Colonic mucosa (tissue), 4 donors: ENCODE measurements around the gene CHMP4A. TPM values are rescaled to one million over a fixed set of nuclear protein-coding genes. Genes with fewer than 3 reads are reported as not detected.
A peak's percentile ranks its signal among the peaks of the same experiment; 100 is the strongest.

ENCODE experiments used
- DNase-seq: peaks from one replicate; pipeline ENCODE4 v3.0.0-alpha.2; 2020
- H3K27ac ChIP-seq: fragments of 200-600 bp; one replicate; pipeline ENCODE4 v1.8.0; 2021
- H3K27me3 ChIP-seq: fragments of 200-600 bp; one replicate; pipeline ENCODE4 v1.8.0; 2021
- H3K36me3 ChIP-seq: fragments of 200-600 bp; one replicate; pipeline ENCODE4 v1.8.0; 2021
- H3K4me1 ChIP-seq: fragments of 200-600 bp; one replicate; pipeline ENCODE4 v1.8.0; 2021; ENCODE audit warnings: mild to moderate bottlenecking
- H3K4me3 ChIP-seq: fragments of 200-600 bp; one replicate; pipeline ENCODE4 v1.8.0; 2021
- H3K9ac ChIP-seq, 2 donors: one replicate each; pipeline ENCODE4 v1.7.0; 2013; ENCODE audit warnings: control low read depth in 2 of 2, low read depth in 2 of 2, low read length in 2 of 2
- H3K9me3 ChIP-seq: fragments of 200-600 bp; one replicate; pipeline ENCODE4 v1.8.0; 2021
- intact Hi-C: fragments of 100-400 bp; cut with DNase I; formaldehyde crosslinking; loops from one replicate; pipeline ENCODE4 v1.14.1; 2022
- total RNA-seq, 2 donors: library from RNA; stranded (reverse); fragmentation: NEBNext Ultra II Directional in 1 of 2; extraction: Animal tissue kit (Norgen Biotek cat#: 25700) in 1 of 2; gene quantifications; one replicate each; pipeline ENCODE4 v1.2.1, GENCODE V29; 2021
- TF ChIP-seq, protein P1 (sequence below): fragments of 200-600 bp; IDR thresholded peaks from one replicate; pipeline ENCODE4 v1.8.0; 2022; ENCODE audit warnings: antibody characterized with exemption, mild to moderate bottlenecking
- donor health status: healthy.
- donor health status: DM: no; HTN: no; CAD: no.
- donor health status: DM: no; HTN: no; CAD: no.

CHMP4A gene
- total RNA-seq, 2 donors from 2014 or later, result 47.8 to 48.0 TPM

DNA sequence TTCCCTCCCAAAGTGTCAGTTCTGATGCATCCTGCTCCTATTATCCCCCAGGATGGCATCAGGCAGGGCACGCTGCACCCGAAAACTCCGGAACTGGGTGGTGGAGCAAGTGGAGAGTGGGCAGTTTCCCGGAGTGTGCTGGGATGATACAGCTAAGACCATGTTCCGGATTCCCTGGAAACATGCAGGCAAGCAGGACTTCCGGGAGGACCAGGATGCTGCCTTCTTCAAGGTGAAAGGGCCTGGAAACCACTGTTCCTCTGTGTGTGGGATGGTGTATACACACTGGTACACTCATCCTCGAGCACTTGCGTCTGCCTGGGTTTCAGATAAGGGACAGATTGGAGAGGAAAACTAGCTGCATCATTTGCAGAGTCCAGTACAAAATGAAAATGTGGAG, 51.2 kb downstream of the CHMP4A start:
- no peak for DNase-seq
- peak overlapping the region; percentile 98 for H3K27ac ChIP-seq
- H3K9ac ChIP-seq, result peak overlapping the region; percentile 85 to 88
- no peaks in the 10 kb centered on the region for H3K9me3 ChIP-seq
- intact Hi-C loops, result no loop called here
- peaks cover 24% of the 10 kb centered on the region for H3K36me3 ChIP-seq
- H3K4me1 ChIP-seq, result peaks cover 13% of the 10 kb centered on the region
- peak overlapping the region; percentile 75 for H3K4me3 ChIP-seq
- TF ChIP-seq, protein P1, sequence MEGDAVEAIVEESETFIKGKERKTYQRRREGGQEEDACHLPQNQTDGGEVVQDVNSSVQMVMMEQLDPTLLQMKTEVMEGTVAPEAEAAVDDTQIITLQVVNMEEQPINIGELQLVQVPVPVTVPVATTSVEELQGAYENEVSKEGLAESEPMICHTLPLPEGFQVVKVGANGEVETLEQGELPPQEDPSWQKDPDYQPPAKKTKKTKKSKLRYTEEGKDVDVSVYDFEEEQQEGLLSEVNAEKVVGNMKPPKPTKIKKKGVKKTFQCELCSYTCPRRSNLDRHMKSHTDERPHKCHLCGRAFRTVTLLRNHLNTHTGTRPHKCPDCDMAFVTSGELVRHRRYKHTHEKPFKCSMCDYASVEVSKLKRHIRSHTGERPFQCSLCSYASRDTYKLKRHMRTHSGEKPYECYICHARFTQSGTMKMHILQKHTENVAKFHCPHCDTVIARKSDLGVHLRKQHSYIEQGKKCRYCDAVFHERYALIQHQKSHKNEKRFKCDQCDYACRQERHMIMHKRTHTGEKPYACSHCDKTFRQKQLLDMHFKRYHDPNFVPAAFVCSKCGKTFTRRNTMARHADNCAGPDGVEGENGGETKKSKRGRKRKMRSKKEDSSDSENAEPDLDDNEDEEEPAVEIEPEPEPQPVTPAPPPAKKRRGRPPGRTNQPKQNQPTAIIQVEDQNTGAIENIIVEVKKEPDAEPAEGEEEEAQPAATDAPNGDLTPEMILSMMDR, result no peak
- no peaks in the 10 kb centered on the region for H3K27me3 ChIP-seq

DNA sequence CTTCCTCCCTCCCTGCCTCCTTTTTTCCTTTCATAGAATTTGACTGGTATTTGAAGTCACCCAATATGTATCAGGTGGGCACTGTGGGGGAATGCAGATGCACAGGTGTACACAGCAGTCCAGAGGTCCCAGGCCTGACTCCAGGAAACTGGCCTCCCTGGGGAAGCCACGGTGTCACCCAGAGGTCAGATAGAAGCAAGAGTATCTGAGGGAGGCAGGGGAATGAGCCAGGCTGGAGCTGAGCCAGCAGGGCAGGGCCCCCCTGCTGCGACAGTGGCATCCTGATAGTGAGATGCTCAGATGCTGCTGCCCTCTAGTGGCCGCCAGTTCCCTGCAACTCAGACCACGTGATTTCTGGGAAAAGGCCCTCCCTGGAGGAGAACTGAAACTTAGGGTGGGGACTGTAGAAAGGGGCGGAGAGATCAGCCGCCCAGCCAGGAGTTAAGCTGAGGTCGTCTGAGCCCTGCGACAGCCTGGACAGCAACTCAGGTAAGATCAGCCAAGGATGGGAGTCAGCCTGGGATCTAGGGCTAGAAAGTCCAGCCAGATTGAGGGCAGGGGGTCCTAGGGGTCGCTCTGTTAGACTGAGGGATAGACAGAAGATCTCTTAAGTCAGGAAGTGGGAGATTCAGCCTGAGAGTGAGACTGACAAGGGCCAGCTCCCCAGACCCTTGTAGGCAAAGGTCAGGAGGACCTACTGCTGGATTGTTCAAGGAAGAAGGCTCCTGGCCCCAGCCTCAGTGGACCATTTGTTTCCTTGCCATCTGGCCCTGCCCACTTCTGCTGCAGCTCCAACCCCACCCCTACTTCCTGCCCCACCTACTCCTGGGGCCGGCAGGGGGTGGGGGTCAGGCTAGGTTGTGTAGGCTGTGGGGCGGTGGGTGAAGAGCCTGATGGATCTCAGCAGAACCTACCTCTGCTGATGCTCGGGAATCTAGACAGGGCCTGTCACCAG, 52.2 kb downstream of the CHMP4A start, which contains the start of gene IRF9:
Gene IRF9, plus strand, starts transcription at position 416 of the 955 bp plus-strand sequence. CDS start 880 bp downstream, outside the sequence.
- H3K27me3 ChIP-seq, result no peaks in the 10 kb centered on the region
- intact Hi-C loops, result no loop called here
- H3K4me3 ChIP-seq, result peak within 1 kb of the TSS; percentile 75
- H3K27ac ChIP-seq, result peak within 1 kb of the TSS; percentile 98
- DNase-seq, result peak; percentile 98
- peaks cover 13% of the 10 kb centered on the region for H3K4me1 ChIP-seq
- H3K9ac ChIP-seq, result peak within 1 kb of the TSS; percentile 85 to 88
- TF ChIP-seq, protein P1, result peak; percentile 95
- peaks cover 24% of the 10 kb centered on the region for H3K36me3 ChIP-seq
- H3K9me3 ChIP-seq, result no peaks in the 10 kb centered on the region

DNA sequence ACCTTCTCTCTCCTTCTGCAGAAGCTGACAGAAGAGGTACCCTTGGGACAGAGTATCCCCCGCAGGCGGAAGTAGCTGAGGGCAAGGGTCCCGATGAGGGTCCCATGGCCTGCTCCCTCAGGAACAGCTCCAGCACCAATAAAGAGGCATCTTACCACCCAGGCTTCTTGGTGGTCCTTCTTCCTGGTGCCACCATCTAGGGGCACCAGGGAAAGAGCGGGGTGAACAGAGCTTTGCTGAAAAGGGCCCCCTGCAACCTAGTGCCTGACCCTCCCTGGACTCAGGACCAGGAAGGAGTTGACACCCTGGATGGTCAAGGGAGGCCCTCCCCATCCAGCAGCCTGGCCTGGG, 52.8 kb downstream of the CHMP4A start:
- no peak overlapping the region for H3K4me3 ChIP-seq
- peak overlapping the region; percentile 98 for H3K27ac ChIP-seq
- no peak for DNase-seq
- TF ChIP-seq, protein P1, result no peak
- H3K4me1 ChIP-seq, result peaks cover 13% of the 10 kb centered on the region
- intact Hi-C loops, result no loop called here
- H3K36me3 ChIP-seq, result peaks cover 25% of the 10 kb centered on the region
- H3K9me3 ChIP-seq, result no peaks in the 10 kb centered on the region
- H3K9ac ChIP-seq, result peak overlapping the region in 1 of 2 donors; percentile 85
- no peaks in the 10 kb centered on the region for H3K27me3 ChIP-seq

DNA sequence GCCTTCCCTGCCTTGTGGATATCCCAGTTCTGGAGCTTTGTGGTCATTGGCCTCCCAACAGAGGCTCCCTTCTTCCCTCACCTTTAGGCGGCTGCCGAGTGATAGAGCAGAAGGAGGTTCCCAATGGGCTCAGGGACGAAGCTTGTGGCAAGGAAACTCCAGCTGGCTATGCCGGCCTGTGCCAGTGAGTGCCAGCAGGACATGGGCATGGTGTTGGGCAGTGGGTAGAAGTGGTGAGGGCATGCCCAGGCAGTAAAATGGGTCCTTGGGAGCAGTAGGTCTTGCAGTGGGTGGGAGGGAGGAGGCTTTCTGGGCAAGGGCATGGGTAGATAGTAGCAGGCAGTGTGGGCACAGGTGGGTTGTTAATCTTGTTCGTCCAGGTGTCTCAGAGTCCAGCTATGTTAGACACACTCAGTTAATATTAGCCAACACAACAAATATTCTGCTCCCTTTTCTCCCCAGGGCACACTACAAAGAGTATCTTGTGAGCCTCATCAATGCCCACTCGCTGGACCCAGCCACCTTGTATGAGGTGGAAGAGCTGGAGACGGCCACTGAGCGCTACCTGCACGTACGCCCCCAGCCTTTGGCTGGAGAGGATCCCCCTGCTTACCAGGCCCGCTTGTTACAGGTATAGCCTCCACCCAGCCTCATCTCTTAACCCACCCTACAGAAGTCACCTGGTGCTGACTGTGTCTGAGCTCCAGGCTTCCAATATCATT, 53.4 kb downstream of the CHMP4A start:
- Histone ChIP-seq H3K4me3 (no peak overlapping the region), H3K27me3 (no peaks in the 10 kb centered on the region), H3K36me3 (peaks cover 25% of the 10 kb centered on the region), H3K9ac (no peak overlapping the region), H3K9me3 (no peaks in the 10 kb centered on the region), H3K27ac (peak overlapping the region; percentile 98), H3K4me1 (peaks cover 13% of the 10 kb centered on the region)
- TF ChIP-seq, protein P1, result no peak
- no peak for DNase-seq
- intact Hi-C loops, result no loop called here

Other genes with a start within 250 kb of the CHMP4A start
- 10 to 100 TPM; 32.5 to 43.8 TPM for gene DHRS4L2, start 224.6 kb downstream of the CHMP4A start, total RNA-seq
- 1 to 10 TPM in 1 of 2 donors, under 1 TPM in 1; 0.29 to 2.1 TPM for gene CARMIL3, start 161.5 kb downstream of the CHMP4A start, total RNA-seq
- under 1 TPM in 1 of 2 donors, not detected in 1; 0.45 TPM for gene CPNE6, start 141.9 kb downstream of the CHMP4A start, total RNA-seq
- gene PCK2, start 119.2 kb downstream of the CHMP4A start, total RNA-seq, result 100 to 1,000 TPM; 133 to 173 TPM
- gene DCAF11, start 98.7 kb downstream of the CHMP4A start, total RNA-seq, result 100 to 1,000 TPM in 1 of 2 donors, 10 to 100 TPM in 1; 89.2 to 106 TPM
- 1 to 10 TPM in 1 of 2 donors, under 1 TPM in 1; 0.88 to 2.7 TPM for gene NRL, start 98.5 kb downstream of the CHMP4A start, total RNA-seq
- 1 to 10 TPM in 1 of 2 donors, under 1 TPM in 1; 0.85 to 1.5 TPM for gene FITM1, start 82.8 kb downstream of the CHMP4A start, total RNA-seq
- gene PSME1, start 77.3 kb downstream of the CHMP4A start, total RNA-seq, result 100 to 1,000 TPM; 199 to 235 TPM
- gene EMC9, start 71.9 kb downstream of the CHMP4A start, total RNA-seq, result 10 to 100 TPM; 21.1 to 49.6 TPM
- 100 to 1,000 TPM; 151 to 320 TPM for gene PSME2, start 66.9 kb downstream of the CHMP4A start, total RNA-seq
- gene RNF31, start 66.0 kb downstream of the CHMP4A start, total RNA-seq, result 10 to 100 TPM; 36.1 to 70.4 TPM
- 10 to 100 TPM; 54.4 to 57.5 TPM for gene IRF9, start 52.2 kb downstream of the CHMP4A start, total RNA-seq
- gene REC8, start 41.4 kb downstream of the CHMP4A start, total RNA-seq, result 1 to 10 TPM; 5.1 TPM
- 10 to 100 TPM; 19.3 to 78.2 TPM for gene IPO4, start 24.7 kb downstream of the CHMP4A start, total RNA-seq
- 10 to 100 TPM; 58.8 to 65.6 TPM for gene TM9SF1, start 18.0 kb downstream of the CHMP4A start, total RNA-seq
- under 1 TPM; 0.19 to 0.49 TPM for gene TSSK4, start 7.8 kb downstream of the CHMP4A start, total RNA-seq
- 10 to 100 TPM in 1 of 2 donors, 1 to 10 TPM in 1; 8.2 to 10.9 TPM for gene MDP1, start 2.6 kb upstream of the CHMP4A start, total RNA-seq
- gene NEDD8, start 18.9 kb upstream of the CHMP4A start, total RNA-seq, result 100 to 1,000 TPM; 126 to 150 TPM
- 10 to 100 TPM; 57.9 to 68.1 TPM for gene GMPR2, start 19.4 kb upstream of the CHMP4A start, total RNA-seq
- 10 to 100 TPM; 45.5 to 45.7 TPM for gene TINF2, start 29.1 kb upstream of the CHMP4A start, total RNA-seq
- gene TGM1, start 49.7 kb upstream of the CHMP4A start, total RNA-seq, result 1 to 10 TPM in 1 of 2 donors, under 1 TPM in 1; 0.40 to 3.9 TPM
- gene RABGGTA, start 58.1 kb upstream of the CHMP4A start, total RNA-seq, result 10 to 100 TPM; 37.3 to 38.3 TPM
- 10 to 100 TPM; 38.0 to 42.4 TPM for gene DHRS1, start 86.3 kb upstream of the CHMP4A start, total RNA-seq
- gene NOP9, start 86.4 kb upstream of the CHMP4A start, total RNA-seq, result 10 to 100 TPM; 23.8 to 49.8 TPM
- gene CIDEB, start 94.5 kb upstream of the CHMP4A start, total RNA-seq, result 10 to 100 TPM in 1 of 2 donors, 1 to 10 TPM in 1; 7.7 to 12.9 TPM
- 1 to 10 TPM; 2.7 to 7.8 TPM for gene LTB4R2, start 96.7 kb upstream of the CHMP4A start, total RNA-seq
- 1 to 10 TPM; 1.5 to 4.0 TPM for gene LTB4R, start 98.0 kb upstream of the CHMP4A start, total RNA-seq
- gene ADCY4, start 121.6 kb upstream of the CHMP4A start, total RNA-seq, result 10 to 100 TPM in 1 of 2 donors, 1 to 10 TPM in 1; 6.7 to 10.2 TPM
- gene RIPK3, start 126.5 kb upstream of the CHMP4A start, total RNA-seq, result 10 to 100 TPM; 30.1 to 38.2 TPM
- gene NFATC4, start 154.7 kb upstream of the CHMP4A start, total RNA-seq, result 10 to 100 TPM; 11.2 to 24.0 TPM
- 10 to 100 TPM; 13.0 to 26.7 TPM for gene NYNRIN, start 185.5 kb upstream of the CHMP4A start, total RNA-seq
- 1 to 10 TPM; 1.8 to 2.0 TPM for gene CBLN3, start 216.2 kb upstream of the CHMP4A start, total RNA-seq
- gene KHNYN, start 216.5 kb upstream of the CHMP4A start, total RNA-seq, result 10 to 100 TPM; 82.6 to 90.4 TPM
- gene SDR39U1, start 229.3 kb upstream of the CHMP4A start, total RNA-seq, result 10 to 100 TPM; 32.5 to 40.9 TPM